K562 (cell line): ENCODE measurements around the gene OCIAD1. TPM values are rescaled to one million over a fixed set of nuclear protein-coding genes. Genes with fewer than 3 reads are reported as not detected.

Experiments
- ARID1B ChIP-seq: fragments of 450-650 bp; IDR thresholded peaks from 2 replicates; pipeline ENCODE4 v1.6.1; 2016; ENCODE audit warnings: antibody characterized with exemption, mild to moderate bottlenecking, inconsistent platforms
- FUS ChIP-seq: fragments of 200-400 bp; formaldehyde crosslinking; optimal IDR thresholded peaks from 2 replicates; pipeline ENCODE3; 2017; ENCODE audit warnings: low read depth, low read length
- HDAC8 ChIP-seq: fragments of 450-650 bp; IDR thresholded peaks from 2 replicates; pipeline ENCODE4 v1.6.1; 2016; ENCODE audit warnings: mild to moderate bottlenecking, missing genetic modification characterization, moderate library complexity, missing compliant biosample characterization
- HOMEZ ChIP-seq: fragments of 250-450 bp; sonication (Bioruptor Pico); IDR thresholded peaks from 2 replicates; pipeline ENCODE4 v1.4.0; 2020; ENCODE audit warnings: mild to moderate bottlenecking, moderate library complexity
- MECOM ChIP-seq: fragments of 250-450 bp; sonication (Bioruptor Pico); IDR thresholded peaks from 2 replicates; pipeline ENCODE4 v1.8.0; 2022; ENCODE audit warnings: inconsistent platforms
- NR1H2 ChIP-seq: sonication (generic); formaldehyde crosslinking; IDR thresholded peaks from 2 replicates; pipeline ENCODE4 v1.4.0; 2020; ENCODE audit warnings: mild to moderate bottlenecking, missing genetic modification reagents
- RBM15 ChIP-seq: fragments of 200-400 bp; formaldehyde crosslinking; IDR thresholded peaks from 2 replicates; pipeline ENCODE4 v1.6.1; 2018; ENCODE audit warnings: mild to moderate bottlenecking, low read length, moderate library complexity; ENCODE audit not compliant: insufficient read depth
- RBM34 ChIP-seq: fragments of 200-400 bp; formaldehyde crosslinking; IDR thresholded peaks from 2 replicates; pipeline ENCODE4 v1.6.1; 2018; ENCODE audit warnings: low read length, borderline replicate concordance; ENCODE audit not compliant: insufficient read depth
- RBM39 ChIP-seq: fragments of 200-400 bp; formaldehyde crosslinking; optimal IDR thresholded peaks from 2 replicates; pipeline ENCODE3; 2018; ENCODE audit warnings: low read depth, low read length
- ZNF184 ChIP-seq: sonication (generic); formaldehyde crosslinking; IDR thresholded peaks from 2 replicates; pipeline ENCODE4 v1.5.0; 2020; ENCODE audit warnings: missing genetic modification reagents
- ZNF311 ChIP-seq: fragments of 250-450 bp; sonication (Bioruptor Pico); IDR thresholded peaks from 2 replicates; pipeline ENCODE4 v1.4.0; 2020; ENCODE audit warnings: mild to moderate bottlenecking, moderate library complexity
- ZNF41 ChIP-seq: fragments of 250-450 bp; sonication (Bioruptor Pico); conservative IDR thresholded peaks from 2 replicates; pipeline ENCODE4 v1.4.0; 2020; ENCODE audit warnings: mild to moderate bottlenecking
- ZNF717 ChIP-seq: fragments of 250-450 bp; sonication (Bioruptor Pico); IDR thresholded peaks from 2 replicates; pipeline ENCODE4 v1.5.0; 2021
- polyA plus RNA-seq, 8 experiments: library from polyadenylated mRNA; depleted of rRNA in 4 of 8; stranded (reverse) in 5 of 8; unstranded in 3 of 8; fragments of >200 nt; fragmentation: Nextera tagmentation in 2 of 8; fragmentation: Illumina TruSeq in 1 of 8; extraction: Ambion mirVana in 2 of 8; extraction: Trizol in 1 of 8; gene quantifications; 2 replicates each; pipeline versions ENCODE4 v1.2.1 to v1.2.3, GENCODE V29; 2011 to 2014; ENCODE audit warnings: inconsistent platforms in 1 of 8, missing spikeins in 1 of 8
- total RNA-seq, 7 experiments: library from RNA; depleted of rRNA in 6 of 7; stranded (reverse); fragments of >200 nt in 6 of 7; fragmentation: Illumina TruSeq in 2 of 7; extraction: Trizol in 2 of 7; gene quantifications; 2 replicates each; pipeline versions ENCODE4 v1.2.1 to v1.2.3, GENCODE V29; 2011 to 2021; ENCODE audit warnings: low replicate concordance in 1 of 7
- TF ChIP-seq, protein P1 (sequence below): IDR thresholded peaks from 2 replicates; pipeline ENCODE4 v1.6.1; 2012; ENCODE audit warnings: low read depth, low read length, improper control_type of control experiment, borderline replicate concordance
- TF ChIP-seq, protein P2 (sequence below): IDR thresholded peaks from 2 replicates; pipeline ENCODE4 v1.6.1; 2011; ENCODE audit not compliant: insufficient read length; ENCODE audit errors: extremely low read depth
- TF ChIP-seq, protein P3 (sequence below): fragments of 250-450 bp; sonication (Bioruptor Pico); IDR thresholded peaks from 2 replicates; pipeline ENCODE4 v1.4.0; 2020; ENCODE audit warnings: mild to moderate bottlenecking
- TF ChIP-seq, protein P4 (sequence below), 2 experiments: fragments of 450-650 bp; IDR thresholded peaks; 2 replicates each; pipeline ENCODE4 v1.6.1; 2016

The OCIAD1 gene
- total and polyA plus RNA-seq, 9 of the 15 experiments (the other 6 are each of a cell fraction or from before 2014, with no cell fraction given) = 99.0 to 358 (median 196) TPM

- TF ChIP-seq, protein P1, sequence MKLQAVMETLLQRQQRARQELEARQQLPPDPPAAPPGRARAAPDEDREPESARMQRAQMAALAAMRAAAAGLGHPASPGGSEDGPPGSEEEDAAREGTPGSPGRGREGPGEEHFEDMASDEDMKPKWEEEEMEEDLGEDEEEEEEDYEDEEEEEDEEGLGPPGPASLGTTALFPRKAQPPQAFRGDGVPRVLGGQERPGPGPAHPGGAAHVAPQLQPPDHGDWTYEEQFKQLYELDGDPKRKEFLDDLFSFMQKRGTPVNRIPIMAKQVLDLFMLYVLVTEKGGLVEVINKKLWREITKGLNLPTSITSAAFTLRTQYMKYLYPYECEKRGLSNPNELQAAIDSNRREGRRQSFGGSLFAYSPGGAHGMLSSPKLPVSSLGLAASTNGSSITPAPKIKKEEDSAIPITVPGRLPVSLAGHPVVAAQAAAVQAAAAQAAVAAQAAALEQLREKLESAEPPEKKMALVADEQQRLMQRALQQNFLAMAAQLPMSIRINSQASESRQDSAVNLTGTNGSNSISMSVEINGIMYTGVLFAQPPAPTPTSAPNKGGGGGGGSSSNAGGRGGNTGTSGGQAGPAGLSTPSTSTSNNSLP = no peak
- TF ChIP-seq ZNF41 (CRISPR knock-in tag) (0 out of 2 replicates have a peak, but pooled peaks have one; percentile 23), FUS (no peak), ZNF184 (no peak), ARID1B (no peak), HDAC8 (tag) (peak; percentile 83), MECOM (CRISPR knock-in tag) (0 out of 2 replicates have a peak, but pooled peaks have one; percentile 28), NR1H2 (CRISPR knock-in tag) (no peak), RBM39 (no peak), ZNF311 (peak; percentile 70), RBM15 (no peak), HOMEZ (CRISPR knock-in tag) (no peak), ZNF717 (CRISPR knock-in tag) (no peak), RBM34 (no peak)
- TF ChIP-seq, protein P2, sequence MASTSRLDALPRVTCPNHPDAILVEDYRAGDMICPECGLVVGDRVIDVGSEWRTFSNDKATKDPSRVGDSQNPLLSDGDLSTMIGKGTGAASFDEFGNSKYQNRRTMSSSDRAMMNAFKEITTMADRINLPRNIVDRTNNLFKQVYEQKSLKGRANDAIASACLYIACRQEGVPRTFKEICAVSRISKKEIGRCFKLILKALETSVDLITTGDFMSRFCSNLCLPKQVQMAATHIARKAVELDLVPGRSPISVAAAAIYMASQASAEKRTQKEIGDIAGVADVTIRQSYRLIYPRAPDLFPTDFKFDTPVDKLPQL = no peak
- TF ChIP-seq, protein P3, sequence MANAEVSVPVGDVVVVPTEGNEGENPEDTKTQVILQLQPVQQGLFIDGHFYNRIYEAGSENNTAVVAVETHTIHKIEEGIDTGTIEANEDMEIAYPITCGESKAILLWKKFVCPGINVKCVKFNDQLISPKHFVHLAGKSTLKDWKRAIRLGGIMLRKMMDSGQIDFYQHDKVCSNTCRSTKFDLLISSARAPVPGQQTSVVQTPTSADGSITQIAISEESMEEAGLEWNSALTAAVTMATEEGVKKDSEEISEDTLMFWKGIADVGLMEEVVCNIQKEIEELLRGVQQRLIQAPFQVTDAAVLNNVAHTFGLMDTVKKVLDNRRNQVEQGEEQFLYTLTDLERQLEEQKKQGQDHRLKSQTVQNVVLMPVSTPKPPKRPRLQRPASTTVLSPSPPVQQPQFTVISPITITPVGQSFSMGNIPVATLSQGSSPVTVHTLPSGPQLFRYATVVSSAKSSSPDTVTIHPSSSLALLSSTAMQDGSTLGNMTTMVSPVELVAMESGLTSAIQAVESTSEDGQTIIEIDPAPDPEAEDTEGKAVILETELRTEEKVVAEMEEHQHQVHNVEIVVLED (CRISPR knock-in tag) = no peak
- TF ChIP-seq, protein P4, sequence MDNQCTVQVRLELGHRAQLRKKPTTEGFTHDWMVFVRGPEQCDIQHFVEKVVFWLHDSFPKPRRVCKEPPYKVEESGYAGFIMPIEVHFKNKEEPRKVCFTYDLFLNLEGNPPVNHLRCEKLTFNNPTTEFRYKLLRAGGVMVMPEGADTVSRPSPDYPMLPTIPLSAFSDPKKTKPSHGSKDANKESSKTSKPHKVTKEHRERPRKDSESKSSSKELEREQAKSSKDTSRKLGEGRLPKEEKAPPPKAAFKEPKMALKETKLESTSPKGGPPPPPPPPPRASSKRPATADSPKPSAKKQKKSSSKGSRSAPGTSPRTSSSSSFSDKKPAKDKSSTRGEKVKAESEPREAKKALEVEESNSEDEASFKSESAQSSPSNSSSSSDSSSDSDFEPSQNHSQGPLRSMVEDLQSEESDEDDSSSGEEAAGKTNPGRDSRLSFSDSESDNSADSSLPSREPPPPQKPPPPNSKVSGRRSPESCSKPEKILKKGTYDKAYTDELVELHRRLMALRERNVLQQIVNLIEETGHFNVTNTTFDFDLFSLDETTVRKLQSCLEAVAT (IDR thresholded peaks at IDR 0.05) = no peak
Measured at GRCh38 chr4:48907706-48908477, 77.0 kb downstream of the OCIAD1 start (continued).
